Measurements from ENCODE around the gene TMC1.

GRCh38 chr9:72579190-72579589 lies 57.8 kb downstream of the TMC1 start:
- TF ChIP-seq, protein P1, sequence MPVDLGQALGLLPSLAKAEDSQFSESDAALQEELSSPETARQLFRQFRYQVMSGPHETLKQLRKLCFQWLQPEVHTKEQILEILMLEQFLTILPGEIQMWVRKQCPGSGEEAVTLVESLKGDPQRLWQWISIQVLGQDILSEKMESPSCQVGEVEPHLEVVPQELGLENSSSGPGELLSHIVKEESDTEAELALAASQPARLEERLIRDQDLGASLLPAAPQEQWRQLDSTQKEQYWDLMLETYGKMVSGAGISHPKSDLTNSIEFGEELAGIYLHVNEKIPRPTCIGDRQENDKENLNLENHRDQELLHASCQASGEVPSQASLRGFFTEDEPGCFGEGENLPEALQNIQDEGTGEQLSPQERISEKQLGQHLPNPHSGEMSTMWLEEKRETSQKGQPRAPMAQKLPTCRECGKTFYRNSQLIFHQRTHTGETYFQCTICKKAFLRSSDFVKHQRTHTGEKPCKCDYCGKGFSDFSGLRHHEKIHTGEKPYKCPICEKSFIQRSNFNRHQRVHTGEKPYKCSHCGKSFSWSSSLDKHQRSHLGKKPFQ (tag by site-specific recombination; IDR thresholded peaks at IDR 0.05): no peak
- TF ChIP-seq ZNF223 (tag by site-specific recombination; IDR thresholded peaks at IDR 0.05): no peak
